SIG-M5 (cell line): Measurements from ENCODE around the gene PDHA2.
"Not testable (repeated sequence)": the region's sequence is repeated elsewhere in the genome, so short reads cannot be mapped to it uniquely, and the experiment has no call there.

Experiments used
- DNase-seq: peaks from one replicate; lab custom pipeline; 2025; lab: John Stamatoyannopoulos, UW

Gene PDHA2

DNA sequence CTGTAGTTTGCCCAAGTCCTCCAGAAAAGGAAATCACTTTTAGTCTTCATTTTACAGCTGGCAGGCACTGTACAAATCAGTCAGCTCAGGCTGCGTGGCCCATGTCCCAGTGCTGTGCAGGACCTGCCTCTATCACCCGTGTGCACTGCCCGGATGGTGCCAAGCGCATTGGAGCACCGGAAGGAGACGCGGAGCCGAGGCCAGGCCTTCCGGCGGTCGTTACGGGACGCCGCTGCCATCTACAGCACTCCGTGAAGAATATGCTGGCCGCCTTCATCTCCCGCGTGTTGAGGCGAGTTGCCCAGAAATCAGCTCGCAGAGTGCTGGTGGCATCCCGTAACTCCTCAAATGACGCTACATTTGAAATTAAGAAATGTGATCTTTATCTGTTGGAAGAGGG, at the start of gene PDHA2:
Gene PDHA2, plus strand, starts transcription at position 203 of the 400 bp plus-strand sequence. Its CDS starts 58 bp downstream, at position 261.
- DNase-seq, result no peak

GRCh38 chr4:95798003-95798402, 41.9 kb upstream of the PDHA2 start:
- DNase-seq, result no peak

- DNase-seq, result no peak
Observed at GRCh38 chr4:95798727-95799126, 41.2 kb upstream of the PDHA2 start.

DNA sequence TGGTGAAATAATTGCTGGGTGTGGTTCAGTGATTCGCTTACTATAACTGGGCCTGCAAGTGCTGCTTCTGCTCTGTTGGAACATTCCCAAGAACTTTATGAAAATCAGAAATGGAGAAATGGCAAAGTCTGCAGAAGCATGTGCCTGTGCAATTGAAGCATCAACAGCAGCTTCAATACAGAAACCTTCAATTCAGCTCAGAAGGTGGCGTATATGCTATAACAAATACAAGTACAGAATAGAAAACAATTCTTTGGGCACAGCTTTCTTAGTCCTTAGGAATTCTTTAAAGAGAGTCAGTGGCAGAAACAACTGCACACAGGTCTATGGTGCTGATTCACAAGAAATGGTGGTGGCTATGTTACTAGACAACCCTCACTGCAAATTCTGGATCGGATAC, 18.0 kb upstream of the PDHA2 start:
- no peak for DNase-seq

DNA sequence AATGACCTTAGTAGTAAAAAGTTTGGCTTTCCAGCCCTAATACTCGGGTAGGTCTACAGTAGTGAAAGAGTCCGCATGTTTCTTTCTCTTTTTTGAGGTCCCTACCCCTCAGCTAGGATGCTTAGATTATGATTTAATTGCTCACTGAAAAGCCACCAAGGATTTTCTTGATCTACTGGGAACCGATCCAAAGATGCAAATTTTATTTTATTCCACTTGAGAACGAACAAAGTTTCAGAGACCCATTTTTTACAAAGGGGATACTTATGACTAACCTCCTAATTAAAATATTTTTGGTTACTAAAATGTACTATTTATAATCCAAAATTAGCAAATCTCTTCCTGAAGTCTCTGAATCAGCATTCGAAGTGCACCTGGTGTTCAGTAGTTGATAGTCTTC, 14.3 kb upstream of the PDHA2 start:
- no peak for DNase-seq

- DNase-seq, result no peak
Observed at GRCh38 chr4:95830651-95831050, 9.2 kb upstream of the PDHA2 start.

- no peak for DNase-seq
Observed at GRCh38 chr4:95831166-95831565, 8.7 kb upstream of the PDHA2 start.

DNA sequence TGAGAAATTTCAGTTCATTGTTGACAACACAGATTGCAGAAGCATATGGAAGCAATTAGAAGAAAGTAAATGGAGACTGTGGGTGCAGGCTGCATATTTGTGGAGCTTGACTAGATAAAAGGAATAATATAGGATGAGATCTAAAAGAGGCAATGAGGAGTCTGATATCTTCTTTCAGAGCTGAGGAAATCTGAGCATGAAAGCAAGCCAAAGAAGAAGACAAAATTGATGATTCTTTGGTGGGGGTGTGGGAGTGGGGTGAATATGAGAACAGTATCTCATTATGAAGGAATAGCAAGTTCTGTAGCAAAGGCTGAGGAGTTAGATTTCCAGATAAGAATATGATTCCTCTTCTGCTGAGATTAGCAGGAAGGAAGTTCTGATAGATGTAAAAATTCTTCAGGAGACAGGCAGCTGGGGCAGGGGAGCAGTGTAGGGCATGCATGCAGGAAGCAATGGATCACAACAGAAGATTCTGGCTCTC, 6.1 kb upstream of the PDHA2 start:
- no peak for DNase-seq

- DNase-seq, result no peak
Observed at GRCh38 chr4:95835672-95836071, 4.2 kb upstream of the PDHA2 start.

GRCh38 chr4:95838192-95838591, 1.7 kb upstream of the PDHA2 start:
- no peak for DNase-seq

GRCh38 chr4:95847908-95848460, 8.1 kb downstream of the PDHA2 start:
- DNase-seq, result no peak

DNA sequence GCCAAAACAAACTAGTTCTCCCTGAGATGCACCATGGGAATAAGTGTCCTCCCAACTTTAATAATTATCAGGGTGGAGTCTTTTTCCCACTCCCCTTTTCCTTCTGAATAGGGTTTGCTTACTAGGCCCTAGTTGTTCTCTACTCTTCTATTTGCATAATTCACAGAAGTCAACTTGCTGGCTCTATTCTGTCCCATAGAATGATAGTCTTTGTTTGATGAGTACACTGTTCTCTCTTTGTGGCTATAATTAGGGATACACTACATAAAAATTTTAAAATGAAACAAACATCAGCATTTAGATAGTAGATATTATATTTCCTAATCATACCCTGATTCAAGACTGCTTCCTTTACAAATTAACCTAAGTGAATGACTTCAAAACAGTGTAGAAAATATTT, 10.3 kb downstream of the PDHA2 start:
- no peak for DNase-seq

DNA sequence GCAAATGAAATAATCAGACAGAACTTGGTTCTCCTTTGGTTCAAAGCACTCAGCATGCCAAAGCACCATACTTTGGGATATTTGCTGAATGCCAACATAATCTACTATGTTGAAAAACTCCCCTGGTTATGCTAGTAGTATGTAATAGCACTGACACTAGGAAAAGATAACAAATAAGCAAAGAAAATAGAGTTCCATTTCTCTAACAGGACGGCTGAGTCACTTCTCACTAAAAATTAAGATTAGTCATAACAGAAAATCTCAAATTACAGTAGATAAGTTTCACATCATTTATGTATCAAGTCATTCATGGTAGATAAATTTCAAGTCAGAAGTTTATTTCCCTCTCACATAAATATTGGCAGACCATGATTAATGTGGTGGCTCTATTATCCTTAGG, 17.9 kb downstream of the PDHA2 start:
- DNase-seq, result no peak

GRCh38 chr4:95867919-95868318, 28.0 kb downstream of the PDHA2 start:
- DNase-seq, result no peak

GRCh38 chr4:95869414-95869813, 29.5 kb downstream of the PDHA2 start:
- not testable (repeated sequence) for DNase-seq

GRCh38 chr4:95869961-95870500, 30.1 kb downstream of the PDHA2 start:
- no peak for DNase-seq

- DNase-seq, result no peak
Observed at GRCh38 chr4:95877636-95878035, 37.7 kb downstream of the PDHA2 start.

DNA sequence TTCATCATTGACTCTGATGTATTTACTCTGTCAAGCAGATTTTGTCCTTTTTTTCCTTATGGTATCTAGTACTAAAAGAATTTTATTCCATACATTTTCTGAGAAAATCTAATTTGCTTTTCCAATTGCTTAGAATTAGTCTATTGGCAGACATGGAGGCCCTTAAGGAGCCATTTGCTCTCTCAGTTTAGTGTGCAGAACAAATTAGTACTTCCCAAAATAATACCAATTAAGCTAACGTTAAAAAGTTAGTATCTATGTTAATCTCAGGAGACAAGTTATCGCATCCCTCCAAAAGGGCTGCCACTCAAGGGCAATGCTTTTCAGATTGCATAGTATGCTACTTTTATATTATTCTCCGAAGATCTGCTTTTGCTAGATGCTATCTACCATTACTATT, 47.7 kb downstream of the PDHA2 start:
- no peak for DNase-seq

DNA sequence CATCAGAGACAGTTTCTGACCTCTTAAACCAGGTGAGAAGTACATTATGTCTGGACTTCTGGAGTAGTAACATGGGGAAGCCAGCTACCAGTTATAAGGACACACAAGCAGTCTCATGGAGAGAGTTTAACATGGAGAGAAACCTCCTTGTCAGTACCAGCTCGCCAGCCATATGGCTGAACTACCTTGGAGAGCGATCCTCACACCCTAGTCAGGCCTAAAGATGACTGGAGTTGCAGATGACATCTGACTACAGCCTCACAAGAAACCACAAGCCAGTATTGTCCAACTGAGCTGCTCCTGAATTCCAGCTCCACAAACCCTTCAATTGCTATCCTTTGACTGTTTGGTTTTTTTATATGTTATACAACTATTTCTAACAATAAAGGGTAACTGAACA, 49.8 kb downstream of the PDHA2 start:
- DNase-seq, result no peak
